Measurements from ENCODE around the gene FNBP1L.
A peak's percentile ranks its signal among the peaks of the same experiment; 100 is the strongest.

GRCh38 chr1:93447481-93448291, at the start of gene FNBP1L:
- TF ChIP-seq FOXP2 (optimal IDR thresholded peaks at IDR 0.05; ENCODE audit: control extremely low read depth, extremely low read length, insufficient read depth) (peak; percentile 19), EZH2 (IDR thresholded peaks at IDR 0.05) (no peak)

Measured in SK-N-MC (cell line).